MCF 10A (cell line): Measurements from ENCODE around the gene SPDYE1. TPM values are rescaled to one million over a fixed set of nuclear protein-coding genes. Genes with fewer than 3 reads are reported as not detected.

Experiments
- BruUV-seq: library from RNA; stranded (reverse); fragments of 400-500 nt; replicated peaks from 2 replicates; lab custom pipeline; 2021; lab: Mats Ljungman, UMichigan
- CTCF ChIA-PET: fragments of 300-600 bp; sonication (Branson Sonifier 250); formaldehyde crosslinking; extraction: SDS; loops from one replicate; lab custom pipeline; 2021; ENCODE audit warnings: antibody characterized with exemption, inconsistent platforms; lab: Yijun Ruan, JAX
- POLR2A ChIA-PET: fragments of 300-600, 350-650 bp; sonication (Branson Sonifier 250); formaldehyde crosslinking; extraction: SDS; loops from one replicate; lab custom pipeline; 2020; ENCODE audit warnings: antibody characterized with exemption, inconsistent platforms; lab: Yijun Ruan, JAX
- DNase-seq: peaks from one replicate; pipeline ENCODE4 v3.0.0-alpha.2; 2018; ENCODE audit not compliant: unreplicated experiment
- H3K27ac Mint-ChIP-seq: one replicate; pipeline ENCODE4 v1.8.0; 2022; ENCODE audit warnings: mild to moderate bottlenecking, low read depth, mixed read lengths; ENCODE audit not compliant: unreplicated experiment
- H3K27me3 Mint-ChIP-seq: one replicate; pipeline ENCODE4 v1.8.0; 2022; ENCODE audit warnings: mixed read lengths; ENCODE audit not compliant: insufficient read depth, unreplicated experiment
- H3K36me3 Mint-ChIP-seq: one replicate; pipeline ENCODE4 v1.8.0; 2022; ENCODE audit warnings: mild to moderate bottlenecking, moderate library complexity, mixed read lengths; ENCODE audit not compliant: insufficient read depth, unreplicated experiment
- H3K4me1 Mint-ChIP-seq: one replicate; pipeline ENCODE4 v1.8.0; 2022; ENCODE audit warnings: mixed read lengths; ENCODE audit not compliant: insufficient read depth, unreplicated experiment
- H3K4me3 Mint-ChIP-seq: one replicate; pipeline ENCODE4 v1.8.0; 2022; ENCODE audit warnings: mild to moderate bottlenecking, moderate library complexity, mixed read lengths; ENCODE audit not compliant: unreplicated experiment
- H3K9me3 Mint-ChIP-seq: one replicate; pipeline ENCODE4 v1.8.0; 2022; ENCODE audit warnings: mixed read lengths; ENCODE audit not compliant: unreplicated experiment
- intact Hi-C: fragments of 100-400 bp; cut with micrococcal nuclease; formaldehyde crosslinking; loops from 2 replicates; pipeline ENCODE4 v1.14.1; 2022
- total RNA-seq: library from RNA; stranded (reverse); gene quantifications from 2 replicates; pipeline ENCODE4 v1.2.3, GENCODE V29; 2022
- TF ChIP-seq, protein P1 (sequence below): fragments of 200-600 bp; IDR thresholded peaks from one replicate; pipeline ENCODE4 v1.8.0; 2022; ENCODE audit warnings: antibody characterized with exemption, mild to moderate bottlenecking; ENCODE audit not compliant: unreplicated experiment

SPDYE1 gene
- total RNA-seq, 1 experiment from 2014 or later: not detected

DNA sequence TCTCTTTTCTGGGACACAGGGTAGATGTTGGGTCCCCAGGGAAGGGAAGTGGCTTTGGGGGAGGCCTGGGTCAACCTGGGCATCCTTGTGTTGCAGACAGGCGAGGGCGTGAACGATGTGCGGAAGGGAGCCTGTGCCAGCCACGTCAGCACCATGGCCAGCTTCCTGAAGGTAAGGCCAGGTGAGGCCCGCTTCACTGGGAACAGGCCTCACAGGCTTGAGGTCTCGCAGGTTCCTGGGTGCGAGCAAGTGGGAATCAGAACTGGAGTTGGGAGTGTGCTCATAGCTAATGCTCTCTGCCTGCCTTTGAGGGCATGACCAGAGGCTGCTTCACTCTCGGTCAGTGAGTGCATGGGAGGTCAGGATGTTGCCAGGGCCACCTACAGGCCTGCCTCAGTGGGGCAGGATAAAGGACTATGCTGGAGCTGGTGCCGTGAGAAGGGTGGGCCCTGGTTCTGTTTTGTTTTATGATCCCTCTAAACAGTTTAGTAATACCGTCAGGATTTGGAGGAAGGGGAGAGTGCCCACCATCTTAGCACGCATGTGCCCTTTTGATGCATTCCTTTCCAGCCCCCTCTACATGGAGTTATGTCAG, 55.2 kb downstream of the SPDYE1 start:
- POLR2A ChIA-PET: interaction anchor here (0.6 to 2.1 kb wide), 8 partner anchors 9 to 1171 kb away, joined by 3 to 12 read pairs (median 3); partner anchors contain the start of genes DBNL, PGAM2, POLD2 and YKT6
- TF ChIP-seq, protein P1, sequence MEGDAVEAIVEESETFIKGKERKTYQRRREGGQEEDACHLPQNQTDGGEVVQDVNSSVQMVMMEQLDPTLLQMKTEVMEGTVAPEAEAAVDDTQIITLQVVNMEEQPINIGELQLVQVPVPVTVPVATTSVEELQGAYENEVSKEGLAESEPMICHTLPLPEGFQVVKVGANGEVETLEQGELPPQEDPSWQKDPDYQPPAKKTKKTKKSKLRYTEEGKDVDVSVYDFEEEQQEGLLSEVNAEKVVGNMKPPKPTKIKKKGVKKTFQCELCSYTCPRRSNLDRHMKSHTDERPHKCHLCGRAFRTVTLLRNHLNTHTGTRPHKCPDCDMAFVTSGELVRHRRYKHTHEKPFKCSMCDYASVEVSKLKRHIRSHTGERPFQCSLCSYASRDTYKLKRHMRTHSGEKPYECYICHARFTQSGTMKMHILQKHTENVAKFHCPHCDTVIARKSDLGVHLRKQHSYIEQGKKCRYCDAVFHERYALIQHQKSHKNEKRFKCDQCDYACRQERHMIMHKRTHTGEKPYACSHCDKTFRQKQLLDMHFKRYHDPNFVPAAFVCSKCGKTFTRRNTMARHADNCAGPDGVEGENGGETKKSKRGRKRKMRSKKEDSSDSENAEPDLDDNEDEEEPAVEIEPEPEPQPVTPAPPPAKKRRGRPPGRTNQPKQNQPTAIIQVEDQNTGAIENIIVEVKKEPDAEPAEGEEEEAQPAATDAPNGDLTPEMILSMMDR: no peak
- H3K36me3 Mint-ChIP-seq: peaks cover 47% of the 10 kb centered on the region
- no peak overlapping the region for H3K4me3 Mint-ChIP-seq
- DNase-seq: no peak
- peaks cover 8% of the 10 kb centered on the region for H3K4me1 Mint-ChIP-seq
- intact Hi-C loops: no loop called here
- H3K27me3 Mint-ChIP-seq: no peaks in the 10 kb centered on the region
- CTCF ChIA-PET: interaction anchor here (0.5 kb wide), 1 partner anchor 833 kb away, joined by 3 read pairs; no protein-coding TSS in a partner anchor
- H3K9me3 Mint-ChIP-seq: no peaks in the 10 kb centered on the region
- BruUV-seq: no TSS peak
- no peak overlapping the region for H3K27ac Mint-ChIP-seq

DNA sequence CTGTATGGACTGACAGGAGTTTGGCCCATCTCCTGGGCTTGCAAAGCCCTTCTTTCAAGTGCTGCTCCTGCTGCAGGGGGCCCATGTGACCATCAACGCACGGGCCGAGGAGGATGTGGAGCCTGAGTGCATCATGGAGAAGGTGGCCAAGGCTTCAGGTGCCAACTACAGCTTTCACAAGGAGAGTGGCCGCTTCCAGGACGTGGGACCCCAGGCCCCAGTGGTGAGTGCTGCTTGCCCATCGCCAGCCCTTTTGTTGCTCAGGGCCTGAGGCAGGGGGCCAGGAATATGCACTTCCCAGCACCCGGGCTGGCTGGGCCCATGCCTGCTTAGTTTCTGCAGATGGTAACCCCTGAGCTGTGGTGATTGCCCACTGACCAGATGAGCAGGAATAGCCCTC, 59.0 kb downstream of the SPDYE1 start:
- no peak overlapping the region for H3K27ac Mint-ChIP-seq
- no peak for DNase-seq
- peaks cover 57% of the 10 kb centered on the region for H3K36me3 Mint-ChIP-seq
- H3K4me3 Mint-ChIP-seq: no peak overlapping the region
- H3K4me1 Mint-ChIP-seq: peaks cover 11% of the 10 kb centered on the region
- TF ChIP-seq, protein P1: no peak
- H3K27me3 Mint-ChIP-seq: no peaks in the 10 kb centered on the region
- no TSS peak for BruUV-seq
- H3K9me3 Mint-ChIP-seq: no peaks in the 10 kb centered on the region
- POLR2A ChIA-PET: interaction anchor here (1.5 to 4.6 kb wide), 4 partner anchors 9 to 12 kb away, joined by 3 to 13 read pairs (median 9); partner anchors contain the start of genes DBNL and PGAM2
- CTCF ChIA-PET: no interaction called here
- intact Hi-C loops: no loop called here

DNA sequence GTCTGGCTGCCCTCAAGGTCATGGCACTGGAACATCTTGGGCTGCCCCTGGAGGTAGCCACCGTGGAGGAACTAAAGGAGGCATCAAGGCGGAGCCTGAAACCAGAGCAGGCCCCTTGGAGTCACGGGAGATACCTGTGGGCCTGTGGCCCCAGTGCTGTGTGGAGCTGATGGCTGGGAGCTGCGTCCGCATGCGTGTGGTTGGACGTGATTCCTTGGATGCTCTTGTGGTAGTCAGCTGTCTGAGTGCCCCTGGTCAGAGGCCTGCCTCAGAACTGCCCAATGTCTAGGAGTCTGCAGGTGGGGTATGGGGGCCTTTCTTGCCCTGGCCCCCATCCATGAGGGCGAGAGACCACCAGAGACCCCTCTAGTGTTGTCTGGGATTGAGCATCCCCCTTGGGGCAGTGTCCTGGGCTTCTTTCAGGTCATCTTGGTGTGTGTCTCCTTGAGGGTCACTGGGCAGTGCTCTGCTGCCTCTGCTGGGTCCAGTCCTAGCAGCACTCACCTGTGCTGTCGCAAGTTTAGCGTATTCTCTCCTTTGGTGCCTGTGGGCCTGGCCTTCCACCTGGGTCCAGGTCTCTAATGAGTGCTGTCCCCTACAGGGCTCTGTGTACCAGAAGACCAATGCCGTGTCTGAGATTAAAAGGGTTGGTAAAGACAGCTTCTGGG, 59.6 kb downstream of the SPDYE1 start:
- Mint-ChIP-seq H3K9me3 (no peaks in the 10 kb centered on the region), H3K4me3 (no peak overlapping the region), H3K27ac (peak overlapping the region; percentile 64), H3K4me1 (peaks cover 11% of the 10 kb centered on the region), H3K36me3 (peaks cover 60% of the 10 kb centered on the region), H3K27me3 (no peaks in the 10 kb centered on the region)
- no peak for DNase-seq
- ChIA-PET POLR2A (interaction anchor here (1.3 to 4.6 kb wide), 5 partner anchors 9 to 14 kb away, joined by 3 to 13 read pairs (median 7); partner anchors contain the start of gene DBNL), CTCF (no interaction called here)
- TF ChIP-seq, protein P1: no peak
- BruUV-seq: no TSS peak
- intact Hi-C loops: no loop called here
